NCI-H345 treated with DMSO at 0.1 percent for 48 hours (cell line): Measurements from ENCODE around the gene MICA.
A peak's percentile ranks its signal among the peaks of the same experiment; 100 is the strongest.
"Not testable (repeated sequence)": the region's sequence is repeated elsewhere in the genome, so short reads cannot be mapped to it uniquely, and the experiment has no call there.

Experiments
- DNase-seq: peaks from one replicate; lab custom pipeline; 2025; ENCODE audit not compliant: unreplicated experiment; lab: John Stamatoyannopoulos, UW

Gene MICA

GRCh38 chr6:31403283-31404060 is at the start of gene MICA:
MICA (plus strand) TSS chr6:31403595; CDS start chr6:31403633, 38 bp downstream.
- DNase-seq = no peak

- no peak for DNase-seq
Measured at GRCh38 chr6:31354158-31354863, 49.1 kb upstream of the MICA start.

- DNase-seq = no peak
Measured at GRCh38 chr6:31354864-31355582, 48.4 kb upstream of the MICA start.

GRCh38 chr6:31355583-31355948 is 47.8 kb upstream of the MICA start:
- no peak for DNase-seq

- no peak for DNase-seq
Measured at GRCh38 chr6:31356216-31356945, 47.0 kb upstream of the MICA start.

- DNase-seq = no peak
Measured at GRCh38 chr6:31356946-31357466, 46.4 kb upstream of the MICA start, which contains the start of gene HLA-B. HLA-B (minus strand) TSS chr6:31357179; CDS start chr6:31357158, 21 bp downstream.

- DNase-seq = no peak
Measured at GRCh38 chr6:31357886-31358285, 45.5 kb upstream of the MICA start.

GRCh38 chr6:31358302-31358701 is 45.1 kb upstream of the MICA start:
- no peak for DNase-seq

GRCh38 chr6:31359581-31359980 is 43.8 kb upstream of the MICA start:
- no peak for DNase-seq

- no peak for DNase-seq
Measured at GRCh38 chr6:31362751-31363150, 40.6 kb upstream of the MICA start.

GRCh38 chr6:31363811-31364210 is 39.6 kb upstream of the MICA start:
- DNase-seq = no peak

- DNase-seq = no peak
Measured at GRCh38 chr6:31365864-31366263, 37.5 kb upstream of the MICA start.

GRCh38 chr6:31366693-31367470 is 36.5 kb upstream of the MICA start:
- peak; percentile 76 for DNase-seq

- DNase-seq = no peak
Measured at GRCh38 chr6:31368461-31368860, 34.9 kb upstream of the MICA start.

- not testable (repeated sequence) for DNase-seq
Measured at GRCh38 chr6:31374118-31374517, 29.3 kb upstream of the MICA start.

- no peak for DNase-seq
Measured at GRCh38 chr6:31375699-31376098, 27.7 kb upstream of the MICA start.

- DNase-seq = no peak
Measured at GRCh38 chr6:31377029-31377428, 26.4 kb upstream of the MICA start.

GRCh38 chr6:31378062-31378720 is 25.2 kb upstream of the MICA start:
- DNase-seq = no peak

GRCh38 chr6:31378721-31379103 is 24.7 kb upstream of the MICA start:
- no peak for DNase-seq

GRCh38 chr6:31379850-31380249 is 23.5 kb upstream of the MICA start:
- no peak for DNase-seq
